HG02970 (cell line): ENCODE results near the gene SPEN.

ENCODE experiments used
- ATAC-seq: cut with Tn5 transposase; IDR thresholded peaks from one replicate; pipeline ENCODE4 v1.9.1; 2021; ENCODE audit warnings: mild to moderate bottlenecking, moderate library complexity, moderate number of reproducible peaks; ENCODE audit not compliant: unreplicated experiment, low FRiP score

Gene SPEN

GRCh38 chr1:15932612-15933011 is 85.1 kb downstream of the SPEN start:
- no peak for ATAC-seq

DNA sequence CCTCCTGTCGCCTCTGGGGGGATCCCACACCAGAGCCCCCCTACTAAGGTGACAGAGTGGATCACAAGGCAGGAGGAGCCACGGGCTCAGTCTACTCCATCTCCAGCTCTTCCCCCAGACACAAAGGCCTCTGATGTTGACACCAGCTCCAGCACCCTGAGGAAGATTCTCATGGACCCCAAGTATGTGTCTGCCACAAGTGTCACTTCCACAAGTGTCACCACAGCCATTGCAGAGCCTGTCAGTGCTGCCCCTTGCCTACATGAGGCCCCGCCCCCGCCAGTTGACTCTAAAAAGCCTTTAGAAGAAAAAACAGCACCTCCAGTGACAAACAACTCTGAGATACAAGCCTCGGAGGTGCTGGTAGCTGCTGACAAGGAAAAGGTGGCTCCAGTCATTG is 86.2 kb downstream of the SPEN start:
- ATAC-seq: no peak

GRCh38 chr1:15934211-15935055 is 86.9 kb downstream of the SPEN start:
- no peak for ATAC-seq

DNA sequence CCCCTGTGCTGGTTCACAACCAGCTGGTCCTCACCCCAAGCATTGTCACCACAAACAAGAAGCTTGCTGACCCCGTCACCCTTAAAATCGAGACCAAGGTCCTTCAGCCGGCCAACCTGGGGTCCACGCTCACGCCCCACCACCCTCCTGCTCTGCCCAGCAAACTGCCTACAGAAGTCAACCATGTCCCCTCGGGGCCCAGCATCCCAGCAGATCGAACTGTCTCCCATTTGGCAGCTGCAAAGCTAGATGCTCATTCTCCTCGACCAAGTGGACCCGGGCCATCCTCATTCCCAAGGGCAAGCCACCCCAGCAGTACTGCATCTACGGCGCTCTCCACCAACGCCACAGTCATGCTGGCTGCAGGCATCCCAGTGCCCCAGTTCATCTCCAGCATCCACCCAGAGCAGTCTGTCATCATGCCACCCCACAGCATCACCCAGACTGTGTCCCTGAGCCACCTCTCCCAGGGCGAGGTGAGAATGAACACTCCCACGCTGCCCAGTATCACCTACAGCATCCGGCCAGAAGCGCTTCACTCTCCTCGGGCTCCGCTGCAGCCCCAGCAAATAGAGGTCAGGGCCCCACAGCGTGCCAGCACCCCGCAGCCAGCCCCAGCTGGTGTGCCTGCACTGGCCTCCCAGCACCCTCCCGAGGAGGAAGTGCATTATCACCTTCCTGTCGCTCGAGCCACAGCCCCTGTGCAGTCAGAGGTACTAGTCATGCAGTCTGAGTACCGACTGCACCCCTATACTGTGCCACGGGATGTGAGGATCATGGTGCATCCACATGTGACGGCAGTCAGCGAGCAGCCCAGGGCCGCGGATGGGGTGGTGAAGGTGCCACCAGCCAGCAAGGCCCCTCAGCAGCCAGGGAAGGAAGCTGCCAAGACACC is 87.8 kb downstream of the SPEN start:
- ATAC-seq: no peak

DNA sequence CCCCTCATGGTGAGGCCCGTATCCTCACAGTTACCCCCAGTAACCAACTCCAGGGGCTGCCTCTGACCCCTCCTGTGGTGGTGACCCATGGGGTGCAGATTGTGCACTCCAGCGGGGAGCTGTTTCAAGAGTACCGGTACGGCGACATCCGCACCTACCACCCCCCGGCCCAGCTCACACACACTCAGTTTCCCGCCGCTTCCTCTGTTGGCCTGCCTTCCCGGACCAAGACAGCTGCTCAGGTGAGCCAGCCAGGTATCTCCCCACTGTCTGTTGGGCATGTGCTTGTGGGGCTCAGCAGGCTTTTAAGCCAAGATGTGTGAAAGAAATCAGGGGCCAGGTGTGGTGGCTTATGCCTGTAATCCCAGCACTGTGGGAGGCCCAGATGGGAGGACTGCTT is 88.5 kb downstream of the SPEN start:
- ATAC-seq: no peak

DNA sequence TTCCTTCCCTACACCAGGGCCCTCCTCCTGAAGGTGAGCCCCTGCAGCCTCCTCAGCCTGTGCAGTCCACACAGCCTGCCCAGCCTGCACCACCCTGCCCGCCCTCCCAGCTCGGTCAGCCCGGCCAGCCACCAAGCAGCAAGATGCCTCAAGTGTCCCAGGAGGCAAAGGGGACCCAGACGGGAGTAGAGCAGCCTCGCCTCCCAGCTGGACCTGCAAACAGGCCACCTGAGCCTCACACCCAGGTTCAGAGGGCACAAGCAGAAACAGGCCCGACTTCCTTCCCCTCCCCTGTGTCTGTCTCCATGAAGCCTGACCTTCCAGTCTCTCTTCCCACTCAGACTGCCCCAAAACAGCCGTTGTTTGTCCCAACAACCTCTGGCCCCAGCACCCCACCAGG is 89.6 kb downstream of the SPEN start:
- ATAC-seq: no peak

GRCh38 chr1:15937706-15938168 is 90.2 kb downstream of the SPEN start:
- ATAC-seq: no peak

- no peak for ATAC-seq
These were observed 91.2 kb downstream of the SPEN start for GRCh38 chr1:15938628-15939161.

DNA sequence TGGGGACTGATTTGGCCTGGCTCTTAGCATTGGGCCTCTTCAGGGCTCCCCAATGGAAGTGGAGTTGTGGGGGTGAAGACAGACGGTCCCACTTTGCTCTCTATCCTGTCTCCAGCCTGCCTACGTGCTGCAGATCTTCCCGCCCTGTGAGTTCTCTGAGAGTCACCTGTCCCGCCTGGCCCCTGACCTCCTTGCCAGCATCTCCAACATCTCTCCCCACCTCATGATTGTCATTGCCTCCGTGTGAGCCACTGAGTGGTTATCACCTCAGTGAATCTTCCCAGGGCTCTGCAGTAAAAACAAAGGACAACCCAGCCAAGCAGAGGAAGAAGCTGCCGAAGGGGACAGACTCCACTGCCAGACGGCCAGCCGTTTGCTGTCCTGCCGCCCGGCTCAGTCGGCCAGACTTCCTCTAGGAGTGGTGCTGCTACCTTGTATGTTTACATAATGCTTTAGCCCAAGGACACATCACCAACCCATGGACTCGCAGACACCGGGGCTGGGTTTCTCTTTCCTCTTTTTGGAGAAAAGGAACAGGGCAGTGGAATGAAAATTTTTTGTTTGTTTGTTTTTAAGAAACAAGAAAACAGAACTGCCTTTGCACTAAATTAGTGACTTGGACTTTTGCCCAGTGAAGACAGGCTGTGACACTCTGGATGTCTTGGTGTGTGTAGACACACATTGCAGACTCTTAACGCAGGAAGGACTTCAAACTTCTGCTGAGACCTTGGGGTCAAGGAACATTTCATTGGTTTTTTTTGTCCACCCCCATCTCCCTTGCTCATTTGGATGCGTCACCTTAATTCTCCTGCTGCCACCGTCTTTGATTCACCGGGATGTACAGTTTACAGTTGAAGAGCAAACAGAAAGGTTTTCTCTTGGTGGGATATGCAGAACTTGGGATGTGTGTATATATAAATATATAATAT is 91.9 kb downstream of the SPEN start:
- ATAC-seq: no peak

DNA sequence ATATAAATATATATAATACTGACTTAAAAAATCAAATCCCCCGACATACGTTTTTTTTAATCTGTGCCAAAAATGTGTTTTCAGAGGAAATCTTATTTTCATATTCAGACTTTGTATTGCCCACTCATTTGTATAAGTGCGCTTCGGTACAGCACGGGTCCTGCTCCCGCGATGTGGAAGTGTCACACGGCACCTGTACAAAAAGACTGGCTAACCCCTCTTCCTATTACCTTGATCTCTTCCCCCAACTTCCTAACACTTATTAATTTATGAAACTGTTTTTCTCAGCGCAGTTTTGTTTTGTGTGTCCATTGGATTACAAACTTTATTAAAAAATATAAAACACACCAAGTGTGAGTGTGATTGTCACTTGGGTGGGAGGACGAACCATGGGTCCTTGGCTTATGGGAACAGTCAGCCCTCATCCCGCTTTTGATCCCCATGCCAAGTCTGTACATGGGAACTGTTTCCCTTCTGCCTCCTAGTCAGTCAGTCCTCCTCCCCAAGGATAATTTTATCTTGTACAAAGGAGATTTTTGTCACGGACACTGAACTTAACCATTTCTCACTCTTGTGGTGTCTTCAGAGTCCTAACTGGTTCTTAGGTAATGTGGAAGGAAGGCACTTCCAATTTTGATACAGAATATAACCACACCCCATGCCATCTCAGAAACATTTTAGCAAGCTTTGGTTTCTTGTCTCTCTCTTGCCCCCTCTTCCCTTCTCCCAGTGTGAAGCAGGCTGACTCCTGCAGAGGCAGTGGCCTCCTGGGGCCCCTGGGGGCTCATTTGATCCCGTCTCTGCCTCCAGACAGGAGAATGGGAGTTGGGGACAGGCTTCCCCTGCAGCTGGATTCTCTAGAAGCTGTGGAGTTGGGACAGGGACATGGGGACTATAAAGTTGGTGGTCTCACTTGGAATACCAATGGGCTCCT is 92.9 kb downstream of the SPEN start:
- ATAC-seq: no peak

DNA sequence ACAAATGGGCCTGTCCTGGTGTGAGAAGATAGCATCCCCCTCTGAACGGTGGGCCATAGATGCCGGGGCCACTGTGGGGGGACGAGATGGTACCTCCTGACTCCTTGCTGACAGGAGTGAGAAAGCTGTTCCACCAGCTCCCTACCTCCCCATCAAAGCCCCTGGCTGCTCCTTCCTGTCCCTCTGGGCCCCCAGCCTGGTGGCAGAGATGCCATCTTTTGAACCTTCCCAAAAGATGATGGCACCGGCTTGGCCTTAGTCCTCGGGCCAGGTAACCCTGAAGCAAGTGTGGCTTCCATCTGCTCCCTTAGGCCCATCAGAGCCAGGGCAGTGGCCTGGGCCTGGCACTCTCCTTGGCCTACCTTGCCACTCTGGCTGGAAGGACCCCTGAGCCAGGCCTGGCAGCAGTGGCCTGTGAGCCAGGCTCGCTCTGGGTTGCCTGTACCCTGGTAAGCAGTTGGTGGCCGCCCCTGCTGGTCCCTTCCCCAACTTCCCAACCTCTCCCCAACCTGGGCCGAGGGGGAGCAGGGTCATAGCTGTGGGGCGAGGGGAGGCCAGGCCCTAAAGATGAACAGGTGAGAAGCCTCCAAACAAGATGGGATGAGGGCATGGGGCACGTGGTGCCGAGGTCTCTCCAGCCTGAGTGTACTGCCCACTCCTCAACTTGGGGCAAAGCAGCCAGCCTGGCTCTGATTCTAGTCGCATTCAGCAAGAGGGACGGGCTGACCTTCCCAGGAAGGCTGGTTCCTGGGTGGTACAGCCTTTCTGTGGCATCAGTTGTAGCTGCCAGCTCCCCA is 93.7 kb downstream of the SPEN start:
- no peak for ATAC-seq

DNA sequence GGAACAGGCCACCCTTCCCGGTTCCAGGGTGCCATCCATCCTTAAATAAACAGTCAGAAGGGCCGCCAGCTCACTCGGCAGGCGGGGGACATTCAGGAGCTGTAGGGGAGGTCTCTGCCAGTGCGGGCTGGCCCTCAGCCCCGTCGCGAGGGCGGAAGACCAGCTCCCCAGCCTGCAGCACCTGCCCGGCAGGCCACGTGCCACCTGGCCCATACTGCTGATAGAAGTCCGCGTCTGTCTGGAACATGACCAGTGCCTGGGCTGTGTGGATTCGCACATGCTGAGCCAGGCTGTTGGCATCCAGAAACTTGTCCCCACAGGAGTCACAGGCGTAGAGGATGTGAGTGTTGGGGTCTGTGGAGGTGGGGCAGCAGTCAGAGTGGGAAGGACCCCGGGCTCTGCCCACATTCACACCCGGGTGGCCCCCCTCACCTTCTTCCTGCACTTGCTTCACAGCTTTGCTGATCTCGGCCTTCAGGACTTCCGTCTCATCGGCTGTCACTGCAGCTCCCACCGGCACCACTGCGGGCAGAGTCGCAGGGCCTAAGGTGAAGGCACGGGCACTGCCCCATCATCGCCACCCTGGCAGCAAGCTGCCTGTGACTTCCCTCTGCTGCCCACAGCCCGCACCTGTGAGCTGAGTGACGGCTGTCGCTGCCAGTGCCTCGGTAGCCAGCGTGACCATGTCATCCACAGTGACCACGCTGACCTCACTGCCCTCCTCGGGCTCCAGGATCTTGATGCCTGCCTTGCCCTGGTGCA is 94.6 kb downstream of the SPEN start:
- ATAC-seq: no peak

DNA sequence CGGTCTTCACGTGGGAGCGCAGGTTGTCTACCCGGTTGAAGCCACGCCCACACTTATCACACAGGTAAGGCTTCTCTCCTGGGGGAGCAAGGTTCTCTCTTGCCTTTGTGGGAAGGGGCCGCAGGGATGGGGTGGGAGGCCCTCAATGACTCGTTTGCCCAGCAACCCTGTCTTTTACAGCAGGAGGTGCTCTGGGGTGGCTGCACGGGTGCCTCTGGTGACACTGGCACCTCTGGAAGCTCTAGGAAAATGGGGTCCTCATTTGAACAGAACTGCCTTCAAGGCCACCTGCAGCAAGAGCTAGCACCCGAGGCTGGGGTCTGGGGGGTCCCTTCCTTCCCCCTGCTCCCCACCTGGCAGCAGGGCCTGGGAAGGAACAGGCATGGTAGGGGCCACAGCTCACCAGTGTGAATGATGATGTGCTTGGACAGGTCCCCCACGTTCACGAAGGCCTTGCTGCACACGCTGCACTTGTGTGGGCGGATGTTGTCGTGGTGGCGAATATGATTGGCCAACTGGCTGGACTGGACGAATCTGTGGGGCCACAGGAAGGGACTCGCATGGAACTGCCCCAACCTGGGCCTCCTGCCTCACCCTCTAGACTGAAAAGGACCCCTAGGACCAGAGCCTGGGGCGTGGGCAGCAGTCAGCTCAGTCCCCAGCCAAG is 95.3 kb downstream of the SPEN start:
- no peak for ATAC-seq

GRCh38 chr1:15943328-15943991 is 96.0 kb downstream of the SPEN start:
- ATAC-seq: no peak

DNA sequence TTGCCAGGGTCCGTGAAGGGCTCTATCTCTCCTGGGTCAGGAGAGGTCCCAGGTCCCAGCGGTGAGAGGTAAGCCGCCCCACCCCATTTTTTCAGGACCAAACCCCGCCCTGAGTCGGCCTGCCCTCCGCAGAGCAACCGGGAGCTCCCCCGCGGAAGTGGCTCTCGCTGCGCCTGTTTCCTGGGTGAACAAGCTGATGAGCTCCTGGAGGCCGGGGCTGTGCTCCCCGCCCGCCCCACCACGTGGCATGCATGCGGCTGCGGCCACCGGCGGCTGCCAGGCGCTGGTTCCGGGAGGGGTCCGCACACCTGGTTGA is 96.4 kb downstream of the SPEN start:
- ATAC-seq: no peak

- ATAC-seq: no peak
These were observed 97.0 kb downstream of the SPEN start for GRCh38 chr1:15944308-15945010.
